ENCODE results near the gene KIF26B.

The KIF26B gene

DNA sequence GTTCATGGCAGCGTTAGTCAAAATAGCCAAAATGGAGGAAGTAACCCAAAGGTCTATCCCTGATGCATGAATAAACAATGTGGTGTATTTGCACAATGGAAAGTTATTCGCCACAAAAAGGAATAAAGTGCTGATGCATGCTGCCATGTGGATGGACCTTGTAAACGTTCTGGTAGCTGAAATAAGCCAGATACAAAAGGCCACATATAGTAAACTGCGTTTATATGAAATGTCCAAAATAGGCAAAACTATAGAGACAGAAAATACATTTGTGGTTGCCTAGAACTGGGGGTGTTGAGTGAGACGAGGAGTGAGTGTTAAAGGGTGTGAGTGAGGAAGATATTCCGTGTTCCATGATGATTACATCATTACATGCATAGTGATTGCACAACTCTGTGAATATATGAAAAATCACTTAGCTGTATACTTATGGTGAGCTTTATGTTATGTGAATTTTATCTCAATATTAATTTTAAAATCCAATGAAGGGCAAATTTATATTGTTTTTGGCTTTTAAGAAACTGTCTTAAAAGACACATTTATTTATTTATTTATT, 321.3 kb downstream of the KIF26B start:
- no peak for DNase-seq

DNA sequence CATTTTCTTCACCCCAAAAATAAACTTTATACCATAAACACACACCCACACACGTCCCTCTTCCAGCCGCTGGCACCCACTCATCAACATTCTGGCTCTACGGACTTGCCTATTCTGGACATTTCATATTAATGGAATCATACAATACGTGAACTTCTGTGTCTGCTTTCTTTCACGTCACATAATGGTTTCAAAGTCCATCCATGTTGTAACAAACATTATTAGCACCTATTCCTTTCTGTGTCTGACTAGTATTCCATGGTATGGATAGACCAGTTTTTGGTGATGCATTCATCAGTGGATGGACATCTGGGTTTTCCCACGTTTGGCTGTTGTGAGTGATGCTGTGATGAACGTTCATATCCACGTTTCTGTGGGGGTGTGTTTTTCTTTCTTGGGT, 323.2 kb downstream of the KIF26B start:
- DNase-seq, result no peak

DNA sequence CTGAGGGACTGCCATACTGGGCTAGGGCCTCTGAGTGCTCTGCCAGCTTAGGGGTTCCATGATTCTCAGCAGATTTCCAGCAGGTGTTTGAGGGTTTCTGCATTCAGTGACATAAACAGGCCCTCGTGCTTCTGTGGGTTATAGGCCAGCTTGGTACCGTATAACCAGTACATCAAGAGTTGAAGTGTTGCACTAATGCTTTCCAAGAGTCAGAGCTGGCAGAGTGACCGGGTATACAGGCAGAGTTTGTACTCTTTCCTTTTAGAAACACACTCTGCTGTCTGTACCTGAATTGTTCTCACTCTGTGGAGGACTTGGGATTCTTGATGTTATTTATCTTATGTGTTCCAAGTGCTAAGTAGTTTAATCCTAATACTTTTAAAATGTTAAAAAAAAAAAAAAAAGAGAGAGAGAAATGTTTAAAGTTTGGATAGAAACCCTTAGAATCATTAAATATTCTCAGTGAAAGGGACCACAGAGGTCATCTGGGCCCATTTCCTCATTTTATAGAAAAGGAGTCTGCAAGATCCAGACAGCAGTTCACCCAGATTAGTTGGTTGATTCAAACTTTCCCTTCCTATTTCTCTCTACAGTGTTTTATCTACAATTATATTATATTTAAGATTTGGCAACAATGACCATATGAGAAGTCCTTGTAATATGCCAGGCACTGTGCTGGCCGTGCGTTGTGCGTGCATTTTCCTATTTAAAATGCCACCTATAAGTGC, 325.8 kb downstream of the KIF26B start:
- DNase-seq, result no peak

DNA sequence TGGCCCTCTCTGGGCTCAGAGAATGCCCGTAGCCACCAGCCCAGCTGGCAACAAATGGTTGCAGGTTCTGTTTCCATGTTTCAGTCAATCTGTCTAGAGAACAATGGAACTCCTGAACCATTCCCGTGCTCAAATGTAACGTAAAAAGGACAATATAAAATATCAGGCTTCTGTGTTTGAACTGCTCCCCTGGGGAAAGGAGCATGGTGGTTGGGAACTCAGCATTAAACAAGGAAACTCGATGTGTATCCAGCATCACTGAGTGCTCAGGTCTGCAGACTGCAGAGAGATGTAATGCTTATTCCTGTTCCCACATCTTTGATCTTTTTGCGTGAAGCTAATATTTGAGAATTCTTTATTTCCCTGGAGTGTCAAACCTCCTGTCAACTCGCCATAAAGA, 326.5 kb downstream of the KIF26B start:
- DNase-seq, result no peak

DNA sequence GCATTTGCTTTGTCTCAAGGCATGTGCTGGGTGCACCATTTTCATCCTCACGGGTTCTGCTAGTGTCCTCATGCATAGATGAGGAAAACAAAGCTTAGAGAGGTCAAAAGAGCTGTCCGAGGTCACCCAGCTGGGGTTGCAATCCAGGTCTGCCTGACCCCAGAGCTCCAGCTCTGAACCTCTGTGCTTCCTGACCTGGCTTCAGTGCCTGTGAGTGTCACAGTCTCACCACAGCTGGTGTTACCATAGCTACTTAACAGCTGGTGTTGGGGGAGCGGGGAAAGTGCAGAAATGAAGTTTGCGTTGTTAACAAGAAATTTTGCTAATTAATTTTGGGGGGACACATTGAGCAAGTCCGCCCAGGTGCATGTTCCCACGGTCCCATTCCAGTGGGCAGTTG, 328.5 kb downstream of the KIF26B start:
- DNase-seq, result no peak

DNA sequence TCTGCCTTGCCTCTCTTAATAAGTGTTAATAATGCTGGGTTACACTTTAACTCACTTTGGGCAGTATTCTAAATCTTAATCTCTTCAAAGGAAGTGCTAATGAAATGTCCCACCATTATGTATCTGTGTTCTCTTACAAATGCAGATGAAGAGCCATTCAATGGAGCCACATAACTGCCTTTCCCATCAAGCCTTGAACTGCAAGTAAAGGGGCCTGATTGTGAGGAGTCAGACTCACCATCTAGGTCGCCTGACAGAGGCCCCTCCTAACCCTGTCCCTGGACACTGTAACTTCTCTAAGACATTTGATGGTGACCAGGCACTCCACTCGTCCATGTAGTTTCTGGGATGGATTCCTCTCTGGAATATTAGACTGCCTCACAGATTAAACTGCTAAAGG, 329.4 kb downstream of the KIF26B start:
- no peak for DNase-seq

DNA sequence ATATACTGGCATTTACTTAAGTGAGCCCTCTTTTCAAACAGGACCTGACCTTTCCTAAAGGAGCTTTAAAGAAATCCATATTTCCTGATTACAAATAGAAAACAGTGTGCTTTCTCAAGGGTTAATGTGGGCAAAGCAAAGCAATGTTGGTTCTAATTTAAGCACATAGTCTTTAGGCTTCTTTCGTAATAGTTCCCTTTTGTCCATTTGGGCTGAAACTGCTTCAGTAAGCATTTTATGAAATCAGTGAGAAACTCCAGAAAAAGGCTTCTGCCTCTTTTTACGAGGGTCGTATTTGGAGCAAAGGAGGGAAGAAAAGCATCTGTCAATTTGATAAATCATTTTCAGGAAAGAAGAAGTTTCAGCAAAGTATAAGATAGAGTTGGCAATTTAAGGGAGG, 331.2 kb downstream of the KIF26B start:
- no peak for DNase-seq

DNA sequence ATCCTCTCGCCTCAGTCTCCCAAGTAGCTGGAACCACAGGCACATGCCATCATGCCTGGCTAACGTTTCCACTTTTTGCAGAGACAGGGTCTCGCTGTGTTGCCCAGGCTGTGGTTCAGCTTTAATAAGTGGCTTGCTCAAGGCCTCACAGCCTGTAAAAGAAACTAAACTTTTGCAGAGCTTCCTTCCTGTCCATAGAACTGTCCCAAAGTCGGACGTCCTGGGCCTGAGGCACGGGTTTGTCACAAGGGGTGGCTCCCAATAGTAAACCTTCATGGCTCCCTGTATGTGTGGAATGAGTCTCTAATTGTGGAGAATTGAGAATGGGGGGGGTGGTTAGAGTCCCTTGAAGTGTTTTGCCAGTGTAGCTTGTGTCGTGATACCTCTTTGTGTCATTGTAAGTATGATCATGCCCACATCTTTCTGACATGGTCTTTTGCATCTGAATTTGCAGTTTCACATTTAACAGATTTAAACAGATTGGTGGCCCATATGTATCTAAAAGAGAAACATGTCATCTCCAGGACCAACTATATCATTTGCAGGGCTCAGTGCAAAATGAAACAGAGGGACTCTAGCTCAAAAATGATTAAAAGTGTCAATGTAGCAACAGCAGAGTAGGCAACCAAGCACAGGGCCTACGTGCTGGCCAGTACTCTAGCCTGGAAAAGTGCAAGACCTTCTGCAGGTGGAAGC, 332.1 kb downstream of the KIF26B start:
- no peak for DNase-seq

DNA sequence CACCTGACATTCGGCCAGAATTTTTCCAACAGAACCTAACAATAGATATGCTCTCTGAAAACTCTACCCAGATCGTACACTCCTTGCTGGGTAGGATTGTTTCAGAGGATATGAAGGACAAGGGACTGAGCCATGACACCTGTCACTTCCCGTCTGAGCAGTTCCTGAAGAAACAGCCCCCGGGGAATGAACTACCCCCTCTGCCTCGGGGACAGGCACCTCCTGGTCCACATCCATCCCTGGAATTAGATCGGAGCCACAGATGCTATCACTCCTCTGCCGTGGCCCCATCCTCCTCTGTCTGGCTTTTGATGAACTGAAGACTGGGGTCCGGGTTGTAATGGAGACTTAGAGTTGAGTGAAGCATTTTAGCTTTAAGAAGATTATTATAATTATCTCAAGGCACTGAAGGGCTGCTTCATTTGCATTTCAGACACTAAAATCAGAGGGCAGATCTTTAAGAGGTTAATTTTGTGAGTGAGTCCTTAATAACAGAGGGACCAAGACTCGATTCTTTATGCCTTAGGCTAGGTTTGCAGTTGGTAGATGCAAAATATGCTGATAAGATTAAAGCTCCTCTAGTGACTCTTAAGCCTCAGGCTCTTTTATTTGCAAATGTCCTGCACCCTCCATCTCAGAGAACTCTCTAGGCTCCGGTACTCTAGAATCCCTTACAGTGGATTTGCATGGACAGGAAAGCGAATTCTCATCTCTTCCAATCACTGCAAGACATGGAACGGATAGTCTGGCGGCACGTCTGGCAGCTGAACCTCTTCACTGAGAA, 333.8 kb downstream of the KIF26B start:
- DNase-seq, result no peak

DNA sequence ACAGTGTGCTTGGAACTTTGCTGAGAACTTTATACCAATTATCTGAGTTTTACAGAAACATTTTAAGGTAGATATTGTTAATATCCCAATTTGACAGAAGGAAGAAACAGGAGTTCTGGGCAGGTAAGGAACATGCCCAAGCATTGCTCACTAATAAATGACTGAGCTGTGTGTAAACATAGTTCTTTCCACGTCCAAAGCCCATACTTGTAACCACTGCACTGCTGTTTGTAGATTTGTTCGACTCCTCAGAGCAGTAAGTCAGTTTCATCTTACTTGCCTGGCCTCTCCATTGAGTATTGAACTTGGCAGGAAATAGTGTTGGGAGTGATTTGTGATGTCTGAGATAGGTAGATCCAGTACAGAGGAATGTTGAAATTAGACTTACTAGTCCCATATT, 335.1 kb downstream of the KIF26B start:
- DNase-seq, result no peak

DNA sequence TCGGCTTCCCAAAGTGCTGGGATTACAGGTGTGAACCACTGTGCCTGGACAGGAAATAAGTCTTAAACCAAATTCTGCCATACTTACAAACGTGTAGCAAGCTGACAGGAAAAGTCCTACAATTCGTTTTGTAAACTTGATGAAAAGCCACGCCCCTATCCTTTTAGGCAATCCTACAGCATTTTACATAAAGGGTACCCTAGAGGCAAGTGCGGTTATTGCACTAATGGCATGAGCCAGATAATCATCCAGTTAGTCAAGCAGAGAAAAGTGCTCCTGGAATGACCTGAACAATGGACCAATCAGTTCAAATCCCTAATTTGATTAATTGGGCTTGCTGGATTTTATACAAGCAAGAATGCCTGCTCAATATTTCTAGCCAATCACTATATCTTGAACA, 338.2 kb downstream of the KIF26B start:
- no peak for DNase-seq

DNA sequence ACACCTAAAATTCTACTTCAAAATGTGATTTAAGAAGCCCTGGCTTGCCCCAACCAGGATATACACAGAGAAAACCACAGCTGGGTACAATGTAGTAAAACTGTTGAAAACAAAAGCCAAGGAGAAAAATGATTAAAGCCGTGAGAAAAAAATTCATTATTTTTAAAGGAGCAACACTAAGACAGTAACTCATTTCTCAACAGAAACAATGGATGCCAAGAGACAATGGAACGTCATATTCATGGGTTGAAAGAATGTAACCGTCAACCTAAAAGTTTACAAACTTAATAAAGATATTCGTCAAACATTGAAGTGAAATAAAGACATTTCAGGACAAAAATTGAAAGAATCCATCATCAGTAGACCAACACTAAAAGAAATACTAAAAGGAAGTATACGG, 340.9 kb downstream of the KIF26B start:
- DNase-seq, result no peak

DNA sequence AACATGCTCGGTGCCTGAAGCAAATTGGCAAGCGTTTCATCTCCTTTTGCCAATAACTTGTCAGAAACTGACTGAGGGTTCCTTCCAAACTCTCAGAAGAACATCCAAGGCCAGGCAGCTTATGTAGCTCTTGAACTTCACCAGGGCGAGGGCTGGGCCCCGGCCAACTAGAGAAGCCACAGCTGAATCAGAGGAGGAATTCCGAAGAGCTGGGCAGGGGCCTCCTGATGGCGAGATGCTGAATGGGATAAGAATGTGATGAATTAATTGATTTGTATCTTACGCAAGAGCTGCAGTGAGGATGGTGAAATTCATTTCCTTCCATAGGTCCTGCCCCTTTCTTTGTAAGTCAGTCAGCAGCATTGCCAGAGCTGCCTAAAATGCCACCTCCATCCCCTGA, 345.8 kb downstream of the KIF26B start:
- no peak for DNase-seq

DNA sequence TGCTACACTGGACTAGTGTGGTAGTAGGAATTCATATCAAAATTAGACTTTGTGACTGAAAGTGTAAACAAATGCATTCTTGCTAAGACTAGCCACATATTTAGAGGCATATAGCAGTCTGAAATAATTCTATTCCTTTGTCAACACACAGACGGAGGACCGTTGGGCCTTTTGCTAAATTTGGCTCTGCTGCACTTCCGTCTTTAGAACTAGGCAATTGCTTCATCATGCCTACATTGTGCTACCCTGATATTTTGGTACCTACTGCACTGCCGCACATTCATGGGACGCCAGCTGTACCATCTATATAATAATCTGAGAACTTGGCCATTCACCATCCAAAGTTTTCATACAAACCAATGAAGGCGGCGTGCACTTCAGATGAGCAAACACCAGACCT, 346.8 kb downstream of the KIF26B start:
- no peak for DNase-seq

DNA sequence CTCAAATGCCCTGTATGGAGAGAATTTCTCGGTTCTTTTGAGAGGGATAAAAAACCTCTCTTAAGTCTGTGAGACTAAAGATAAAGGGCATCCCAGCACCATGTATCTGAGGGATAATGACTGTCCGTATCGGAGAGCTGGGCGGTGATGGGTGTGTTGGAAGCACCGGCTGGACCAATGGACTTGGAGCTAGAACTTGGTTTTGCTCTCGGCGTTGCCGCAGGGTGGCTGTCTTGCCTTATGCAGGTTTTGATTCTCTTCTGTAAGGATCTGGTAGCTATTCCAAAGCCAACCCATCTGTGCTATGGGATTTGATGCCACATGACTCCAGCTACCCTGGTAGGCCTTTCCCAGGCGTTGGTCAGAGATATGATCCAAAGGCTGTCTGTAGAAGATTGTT, 348.8 kb downstream of the KIF26B start:
- DNase-seq, result no peak

DNA sequence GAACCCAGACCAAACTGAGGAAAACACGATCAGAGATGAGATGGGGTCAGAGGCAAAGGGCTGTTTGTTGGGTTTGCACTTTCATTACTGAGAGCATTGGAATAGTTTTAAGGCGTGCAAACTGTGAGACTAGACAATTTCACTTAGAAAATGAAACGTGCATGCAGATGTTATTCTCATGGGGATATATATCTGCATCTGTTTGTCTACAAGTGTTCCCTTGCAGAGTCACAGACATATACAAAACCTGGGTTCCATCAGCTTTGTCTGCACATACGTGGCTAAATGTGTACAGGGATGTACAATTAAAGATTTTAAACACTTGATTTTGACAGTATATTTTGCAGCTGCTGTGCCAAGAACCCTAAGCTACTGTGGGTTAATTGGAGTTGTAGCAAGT, 355.4 kb downstream of the KIF26B start:
- DNase-seq, result no peak

DNA sequence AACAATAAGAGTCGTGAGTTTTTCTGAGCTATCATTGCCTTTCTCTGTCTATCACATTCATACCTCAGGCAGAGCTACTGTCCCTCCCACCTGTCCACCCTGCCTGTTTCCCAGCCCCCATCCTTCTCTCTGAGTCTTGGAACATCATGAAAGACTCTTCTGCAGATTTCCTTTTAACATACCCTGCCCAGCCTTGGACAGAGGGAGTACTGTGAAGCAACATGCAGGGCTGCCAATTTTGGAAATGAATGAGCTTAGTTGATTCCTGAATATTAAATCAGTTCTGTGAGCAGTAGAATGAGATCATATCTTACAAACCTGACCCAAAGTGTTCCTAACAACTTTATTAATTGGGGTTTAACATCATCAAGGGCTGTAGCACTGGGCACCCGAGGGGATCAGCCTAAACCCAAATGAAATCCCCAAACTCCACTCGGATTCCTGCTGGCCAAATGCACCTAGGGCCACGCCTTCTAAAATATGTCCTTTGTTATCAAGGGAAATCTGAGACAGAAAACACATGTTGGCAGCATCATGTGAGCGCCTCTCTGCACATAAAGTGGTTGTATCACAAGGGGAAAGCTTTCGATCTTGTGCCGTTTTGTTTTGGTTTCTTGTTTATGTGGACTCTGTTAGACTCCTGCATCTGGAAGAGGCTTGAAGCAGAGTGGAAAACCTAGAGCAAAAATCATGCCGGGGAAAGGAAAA, 357.6 kb downstream of the KIF26B start:
- DNase-seq, result peak; percentile 66

DNA sequence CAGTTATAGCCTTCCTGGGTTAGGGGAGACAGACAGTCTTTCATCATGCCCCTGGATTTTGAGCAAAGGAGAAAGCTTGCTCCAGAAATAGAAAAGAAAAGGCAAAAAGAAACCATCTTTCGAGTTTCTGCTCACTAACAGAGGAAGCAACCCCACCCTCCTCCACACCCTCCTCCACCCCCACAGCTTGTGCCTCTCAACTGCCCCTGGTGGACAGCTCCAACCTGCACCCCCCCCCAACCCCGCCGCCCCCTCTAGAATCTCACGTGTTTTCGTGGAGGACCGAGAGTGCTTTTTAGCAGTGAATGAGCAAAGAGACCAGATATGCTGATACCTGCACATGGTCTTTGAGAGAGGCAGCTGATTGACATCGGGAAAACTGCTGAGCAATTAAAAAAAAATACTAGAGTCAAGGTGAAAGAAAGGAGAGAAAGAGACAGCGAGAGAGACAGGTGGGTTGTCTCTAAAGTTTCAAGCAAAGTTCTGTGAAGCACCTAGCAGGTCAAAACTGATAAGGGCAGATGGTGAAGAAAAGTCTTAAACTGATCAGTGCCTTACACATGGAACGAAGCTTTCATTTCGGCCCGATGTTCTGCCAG, 358.3 kb downstream of the KIF26B start:
- peak; percentile 29 for DNase-seq

DNA sequence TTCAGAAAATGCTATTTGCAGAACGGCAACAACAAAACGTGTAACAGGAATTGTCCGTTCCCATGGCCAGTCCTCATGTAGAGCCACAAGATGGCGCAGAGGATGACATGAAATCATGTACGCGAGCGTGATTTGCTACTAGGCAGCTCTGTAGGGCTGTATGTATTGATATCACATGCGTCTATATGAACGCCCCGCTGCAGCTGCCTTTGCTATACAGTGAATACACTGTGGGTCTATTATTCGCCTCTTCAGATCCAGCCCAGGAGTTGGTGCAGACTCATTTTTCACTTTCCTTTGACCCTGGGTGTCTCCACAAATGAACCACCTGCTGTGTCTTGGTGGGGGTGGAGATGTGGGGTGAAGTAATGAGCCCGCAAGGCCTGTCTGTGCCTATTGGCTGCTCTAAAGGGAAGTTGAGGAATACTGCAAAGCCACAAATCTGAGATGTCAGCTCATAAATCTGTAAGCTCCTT, 361.5 kb downstream of the KIF26B start:
- DNase-seq, result no peak

DNA sequence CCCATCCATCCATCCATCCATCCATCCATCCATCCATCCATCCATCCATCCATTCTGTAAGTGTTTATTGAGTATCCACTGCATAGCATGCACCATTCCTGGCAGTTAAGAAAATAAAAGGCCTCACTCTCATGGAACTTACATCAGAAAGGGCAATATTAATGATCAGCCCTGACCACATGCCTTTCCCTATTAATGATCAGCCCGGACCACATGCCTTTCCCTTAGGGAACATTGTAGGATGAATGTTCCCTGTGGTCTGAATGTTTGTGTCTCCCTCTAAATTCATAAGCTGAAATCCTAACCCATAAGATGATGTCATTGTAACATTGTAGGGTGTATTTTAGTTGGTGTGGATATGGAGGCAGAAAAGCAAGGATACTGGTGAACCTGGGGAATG, 365.8 kb downstream of the KIF26B start:
- no peak for DNase-seq

DNA sequence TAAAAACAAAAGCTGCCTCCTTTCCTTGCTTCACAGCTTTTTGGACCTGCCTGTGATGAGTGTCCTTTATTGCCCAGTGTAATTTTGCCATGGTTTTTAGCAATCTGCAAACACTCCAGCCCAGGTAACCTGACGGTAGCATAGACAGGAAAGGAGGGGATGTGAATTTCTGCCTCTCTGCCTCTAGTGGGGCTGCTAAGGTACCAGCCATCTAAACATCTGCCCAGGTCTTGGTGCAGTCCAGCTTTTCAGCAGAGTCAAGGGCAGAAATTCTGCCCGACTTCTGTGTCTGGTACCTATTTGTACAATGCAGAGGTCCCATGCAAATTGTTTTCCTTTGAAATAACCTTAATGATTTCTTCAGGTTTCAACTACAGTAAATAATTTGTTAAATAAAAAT, 371.4 kb downstream of the KIF26B start:
- no peak for DNase-seq

DNA sequence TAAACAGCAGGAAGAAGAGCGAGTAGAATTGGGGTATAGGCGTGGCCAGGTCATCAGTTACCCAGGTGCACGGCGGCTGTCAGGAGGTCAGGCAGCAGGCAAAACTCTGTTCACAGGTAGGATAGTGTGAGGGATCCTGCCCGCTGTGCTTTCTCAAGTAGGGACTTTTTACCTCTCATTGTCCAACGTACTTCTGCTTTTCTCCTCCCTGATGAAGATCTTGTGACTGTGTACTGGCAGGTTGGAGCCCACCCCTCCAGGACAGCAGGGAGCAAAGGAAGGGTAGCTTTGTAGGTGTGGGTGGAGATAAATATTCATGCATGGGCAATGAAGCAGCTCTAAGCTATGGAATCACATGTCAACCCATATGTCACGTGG, 373.5 kb downstream of the KIF26B start:
- DNase-seq, result peak; percentile 8

DNA sequence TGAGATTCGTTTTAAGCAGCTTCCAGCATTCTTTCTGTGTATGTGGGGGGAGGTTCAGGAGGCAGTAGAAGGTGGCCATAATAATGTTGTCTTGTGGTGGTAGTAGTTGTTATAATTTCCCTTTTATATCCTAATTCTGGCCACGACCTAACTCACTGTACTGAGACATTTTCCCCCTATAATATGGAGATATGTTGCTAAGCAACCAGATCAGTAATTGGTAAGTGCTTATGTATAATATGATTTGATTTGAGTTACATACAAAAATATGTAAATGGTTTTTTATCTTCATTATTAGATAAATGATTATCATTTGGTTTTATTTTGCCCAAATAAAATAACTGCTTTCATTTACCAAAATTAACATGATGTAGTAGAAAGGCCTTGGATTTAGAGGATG, 376.2 kb downstream of the KIF26B start:
- no peak for DNase-seq
